Measurements from ENCODE around the gene RAB43. TPM values are rescaled to one million over a fixed set of nuclear protein-coding genes. Genes with fewer than 3 reads are reported as not detected.
A peak's percentile ranks its signal among the peaks of the same experiment; 100 is the strongest.

The RAB43 gene
- total and polyA plus RNA-seq, 12 donors = 0.96 to 8.2 (median 4.0) TPM

DNA sequence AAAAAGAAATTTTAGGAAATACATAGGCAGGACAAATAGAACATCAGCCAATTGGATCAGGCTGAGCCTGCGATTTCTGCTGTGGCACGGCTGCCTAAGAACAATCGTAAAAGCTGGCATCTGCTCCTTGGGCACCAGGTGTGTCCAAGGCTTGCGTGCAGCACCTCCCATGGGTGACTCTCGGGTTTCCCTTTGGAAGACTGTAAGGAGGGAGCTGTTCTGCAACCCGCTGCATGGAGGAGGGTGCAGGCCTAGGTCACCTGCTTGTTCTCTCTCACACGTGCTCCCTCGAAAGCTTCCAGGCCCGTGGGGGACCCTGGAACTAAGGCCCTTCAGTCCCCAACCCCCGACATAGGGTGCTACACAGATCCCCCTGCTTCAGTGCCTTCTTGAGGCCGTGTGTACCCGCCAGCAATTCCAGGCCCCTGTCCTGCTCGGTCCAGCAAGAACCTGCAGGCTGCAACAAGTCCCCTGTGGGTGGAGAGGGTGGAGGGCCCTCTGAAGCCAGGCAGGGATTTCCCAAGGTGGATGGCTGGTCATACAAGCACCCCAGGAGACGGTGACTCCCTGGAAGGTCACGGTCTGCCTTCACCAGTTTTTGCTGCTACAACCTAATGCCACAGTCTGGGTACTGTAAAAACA is 57.6 kb downstream of the RAB43 start:
- WGBS, 2 donors = 91 to 93% methylated on average over 15 of the region's 15 CpGs

DNA sequence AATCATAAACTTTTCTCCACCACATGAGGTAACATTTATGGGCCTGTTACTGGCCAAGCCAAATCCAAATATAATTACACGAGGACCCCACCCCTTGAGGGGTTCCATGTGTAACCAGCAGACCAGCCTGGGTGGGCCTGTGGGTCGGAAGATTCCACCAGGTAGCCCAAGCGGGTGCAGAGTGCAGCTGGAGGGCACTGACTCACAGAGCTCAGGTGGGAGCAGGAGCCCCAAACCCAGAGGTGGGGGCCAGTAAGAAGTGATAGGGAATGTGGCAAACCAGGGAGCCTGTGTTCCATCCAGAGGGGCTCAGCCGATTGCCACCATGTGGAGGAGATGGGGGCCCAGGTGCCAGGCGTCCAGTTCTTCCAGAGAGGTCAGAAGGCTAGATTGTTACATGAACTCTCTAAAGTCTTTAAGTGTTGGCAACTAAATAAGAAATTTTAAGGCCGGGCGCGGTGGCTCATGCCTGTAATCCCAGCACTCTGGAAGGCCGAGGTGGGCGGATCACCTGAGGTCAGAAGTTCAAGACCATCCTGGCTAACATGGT is 58.4 kb downstream of the RAB43 start:
- no peaks in the 10 kb centered on the region for H3K9me3 ChIP-seq
- peaks cover 0 to 27% (median 4%) of the 10 kb centered on the region in 9 donors for H3K4me1 ChIP-seq
- H3K27ac ChIP-seq = no peak overlapping the region
- intact Hi-C loops (cut with DNase I) = no loop called here
- 91 to 93% methylated on average over 10 of the region's 10 CpGs for WGBS, 2 donors
- H3K4me3 ChIP-seq = no peak overlapping the region
- DNase-seq = no peak
- H3K27me3 ChIP-seq = no peaks in the 10 kb centered on the region
- no peak for ATAC-seq
- H3K36me3 ChIP-seq = no peaks in the 10 kb centered on the region
- TF ChIP-seq, protein P1, sequence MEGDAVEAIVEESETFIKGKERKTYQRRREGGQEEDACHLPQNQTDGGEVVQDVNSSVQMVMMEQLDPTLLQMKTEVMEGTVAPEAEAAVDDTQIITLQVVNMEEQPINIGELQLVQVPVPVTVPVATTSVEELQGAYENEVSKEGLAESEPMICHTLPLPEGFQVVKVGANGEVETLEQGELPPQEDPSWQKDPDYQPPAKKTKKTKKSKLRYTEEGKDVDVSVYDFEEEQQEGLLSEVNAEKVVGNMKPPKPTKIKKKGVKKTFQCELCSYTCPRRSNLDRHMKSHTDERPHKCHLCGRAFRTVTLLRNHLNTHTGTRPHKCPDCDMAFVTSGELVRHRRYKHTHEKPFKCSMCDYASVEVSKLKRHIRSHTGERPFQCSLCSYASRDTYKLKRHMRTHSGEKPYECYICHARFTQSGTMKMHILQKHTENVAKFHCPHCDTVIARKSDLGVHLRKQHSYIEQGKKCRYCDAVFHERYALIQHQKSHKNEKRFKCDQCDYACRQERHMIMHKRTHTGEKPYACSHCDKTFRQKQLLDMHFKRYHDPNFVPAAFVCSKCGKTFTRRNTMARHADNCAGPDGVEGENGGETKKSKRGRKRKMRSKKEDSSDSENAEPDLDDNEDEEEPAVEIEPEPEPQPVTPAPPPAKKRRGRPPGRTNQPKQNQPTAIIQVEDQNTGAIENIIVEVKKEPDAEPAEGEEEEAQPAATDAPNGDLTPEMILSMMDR (IDR thresholded peaks at IDR 0.05) = no peak

More for the DNA sequence above, 57.6 kb downstream of the RAB43 start:
- no peaks in the 10 kb centered on the region for H3K9me3 ChIP-seq
- peaks cover 0 to 27% (median 8%) of the 10 kb centered on the region in 9 donors for H3K4me1 ChIP-seq
- DNase-seq (no peak), ATAC-seq (no peak)
- no peaks in the 10 kb centered on the region for H3K36me3 ChIP-seq
- H3K27me3 ChIP-seq = no peaks in the 10 kb centered on the region
- H3K4me3 ChIP-seq = no peak overlapping the region
- intact Hi-C loops (cut with DNase I) = no loop called here
- no peak overlapping the region for H3K27ac ChIP-seq
- TF ChIP-seq, protein P1 (IDR thresholded peaks at IDR 0.05) = no peak

DNA sequence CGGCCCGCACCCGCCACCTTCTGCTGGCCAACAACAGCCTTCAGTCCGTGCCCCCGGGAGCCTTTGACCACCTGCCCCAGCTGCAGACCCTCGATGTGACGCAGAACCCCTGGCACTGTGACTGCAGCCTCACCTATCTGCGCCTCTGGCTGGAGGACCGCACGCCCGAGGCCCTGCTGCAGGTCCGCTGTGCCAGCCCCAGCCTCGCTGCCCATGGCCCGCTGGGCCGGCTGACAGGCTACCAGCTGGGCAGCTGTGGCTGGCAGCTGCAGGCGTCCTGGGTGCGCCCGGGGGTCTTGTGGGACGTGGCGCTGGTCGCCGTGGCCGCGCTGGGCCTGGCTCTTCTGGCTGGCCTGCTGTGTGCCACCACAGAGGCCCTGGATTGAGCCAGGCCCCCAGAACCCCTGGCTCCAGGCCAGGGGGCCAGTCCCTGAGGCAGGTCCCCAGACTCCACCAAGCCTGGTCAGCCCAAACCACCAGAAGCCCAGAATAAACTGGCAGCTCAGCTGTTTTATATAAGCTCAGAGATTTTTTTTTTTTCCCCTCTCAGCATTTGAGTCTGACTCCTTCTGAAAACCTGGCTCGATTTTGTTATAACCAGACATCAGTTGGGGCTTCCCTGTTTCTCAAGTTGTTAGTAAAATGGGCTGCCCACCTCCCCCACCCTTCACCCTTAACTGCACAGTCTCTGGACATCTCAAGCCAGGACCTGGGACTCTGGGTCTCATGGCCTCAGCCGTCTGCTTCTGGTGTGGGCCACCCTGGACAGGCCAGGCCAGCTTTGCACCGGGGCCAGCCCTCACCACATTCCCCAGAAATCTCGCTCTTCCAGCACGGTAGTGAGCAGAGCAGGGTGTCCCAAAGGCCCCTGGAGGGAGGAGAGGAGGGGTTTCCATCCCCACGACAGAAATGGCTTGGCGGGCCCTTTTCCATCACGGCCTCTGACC is 59.4 kb downstream of the RAB43 start:
- ATAC-seq (peak in 1 of 8 donors; percentile 19), DNase-seq (no peak)
- H3K9me3 ChIP-seq = no peaks in the 10 kb centered on the region
- H3K4me1 ChIP-seq = peaks cover 0 to 26% (median 3%) of the 10 kb centered on the region in 9 donors
- no peak overlapping the region for H3K4me3 ChIP-seq
- no peak overlapping the region for H3K27ac ChIP-seq
- intact Hi-C loops (cut with DNase I) = no loop called here
- TF ChIP-seq, protein P1 (IDR thresholded peaks at IDR 0.05) = no peak
- H3K36me3 ChIP-seq = no peaks in the 10 kb centered on the region
- WGBS, 2 donors = 89 to 92% methylated on average over 32 of the region's 32 CpGs
- no peaks in the 10 kb centered on the region for H3K27me3 ChIP-seq
